Measurements from ENCODE around the gene USP47. TPM values are rescaled to one million over a fixed set of nuclear protein-coding genes. Genes with fewer than 3 reads are reported as not detected.
"Not testable (repeated sequence)": the region's sequence is repeated elsewhere in the genome, so short reads cannot be mapped to it uniquely, and the experiment has no call there.

Gene USP47
- total RNA-seq, 1 donor from 2014 or later: 54.0 TPM

DNA sequence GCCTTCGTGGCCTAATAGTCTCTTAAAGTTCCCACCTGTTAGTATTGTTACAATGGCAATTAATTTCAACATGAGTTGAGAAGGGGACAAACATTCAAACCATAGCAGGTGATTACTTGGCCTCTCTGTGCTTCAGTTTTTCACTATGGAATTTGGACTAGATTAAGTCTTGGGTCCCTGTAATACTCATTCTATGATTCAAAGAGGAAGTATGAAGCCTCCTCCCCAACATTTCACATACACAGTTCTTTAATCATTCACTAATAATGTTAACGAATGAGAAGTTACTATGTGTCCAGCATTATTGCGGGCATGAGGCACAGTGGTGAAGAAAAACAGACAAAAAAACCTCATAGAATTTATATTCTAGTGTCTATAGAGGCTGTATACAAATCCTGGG lies 19.9 kb upstream of the USP47 start:
- Histone ChIP-seq H3K27me3 (ENCODE audit: control insufficient read depth, insufficient read depth, low read length) (peaks cover 1% of the 10 kb centered on the region), H3K36me3 (ENCODE audit: control insufficient read depth, insufficient read depth, low read length) (no peaks in the 10 kb centered on the region), H3K4me3 (ENCODE audit: low read depth, low read length) (no peak overlapping the region)
- no peak for DNase-seq (ENCODE audit: low read depth)
- no peak for FAIRE-seq
- TF ChIP-seq, protein P1, sequence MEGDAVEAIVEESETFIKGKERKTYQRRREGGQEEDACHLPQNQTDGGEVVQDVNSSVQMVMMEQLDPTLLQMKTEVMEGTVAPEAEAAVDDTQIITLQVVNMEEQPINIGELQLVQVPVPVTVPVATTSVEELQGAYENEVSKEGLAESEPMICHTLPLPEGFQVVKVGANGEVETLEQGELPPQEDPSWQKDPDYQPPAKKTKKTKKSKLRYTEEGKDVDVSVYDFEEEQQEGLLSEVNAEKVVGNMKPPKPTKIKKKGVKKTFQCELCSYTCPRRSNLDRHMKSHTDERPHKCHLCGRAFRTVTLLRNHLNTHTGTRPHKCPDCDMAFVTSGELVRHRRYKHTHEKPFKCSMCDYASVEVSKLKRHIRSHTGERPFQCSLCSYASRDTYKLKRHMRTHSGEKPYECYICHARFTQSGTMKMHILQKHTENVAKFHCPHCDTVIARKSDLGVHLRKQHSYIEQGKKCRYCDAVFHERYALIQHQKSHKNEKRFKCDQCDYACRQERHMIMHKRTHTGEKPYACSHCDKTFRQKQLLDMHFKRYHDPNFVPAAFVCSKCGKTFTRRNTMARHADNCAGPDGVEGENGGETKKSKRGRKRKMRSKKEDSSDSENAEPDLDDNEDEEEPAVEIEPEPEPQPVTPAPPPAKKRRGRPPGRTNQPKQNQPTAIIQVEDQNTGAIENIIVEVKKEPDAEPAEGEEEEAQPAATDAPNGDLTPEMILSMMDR (IDR thresholded peaks at IDR 0.05; ENCODE audit: insufficient read depth, low read length, severe bottlenecking): no peak

DNA sequence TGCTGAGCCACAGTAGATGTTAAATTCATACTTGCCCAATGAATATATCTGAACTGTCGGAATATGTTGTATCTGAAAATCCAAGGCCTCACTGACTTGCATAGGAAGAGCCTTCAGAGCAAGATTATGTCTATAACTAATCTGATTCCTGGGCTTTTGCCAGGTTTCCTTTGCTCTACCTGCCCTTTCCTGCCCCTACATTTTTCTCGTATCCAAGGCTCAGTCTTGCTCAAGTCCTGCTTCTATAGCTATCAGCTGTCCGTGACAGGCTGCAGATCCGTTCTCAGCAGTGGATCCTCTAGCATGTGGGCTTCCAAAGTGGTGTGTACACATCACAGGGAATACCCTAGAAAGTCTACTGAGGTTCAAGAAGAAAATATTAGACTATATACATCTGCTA lies 18.8 kb upstream of the USP47 start:
- peaks cover 1% of the 10 kb centered on the region for H3K27me3 ChIP-seq (ENCODE audit: control insufficient read depth, insufficient read depth, low read length)
- DNase-seq (ENCODE audit: low read depth): peak; percentile 61
- no peaks in the 10 kb centered on the region for H3K36me3 ChIP-seq (ENCODE audit: control insufficient read depth, insufficient read depth, low read length)
- H3K4me3 ChIP-seq (ENCODE audit: low read depth, low read length): no peak overlapping the region
- FAIRE-seq: no peak
- TF ChIP-seq, protein P1 (IDR thresholded peaks at IDR 0.05; ENCODE audit: insufficient read depth, low read length, severe bottlenecking): no peak

DNA sequence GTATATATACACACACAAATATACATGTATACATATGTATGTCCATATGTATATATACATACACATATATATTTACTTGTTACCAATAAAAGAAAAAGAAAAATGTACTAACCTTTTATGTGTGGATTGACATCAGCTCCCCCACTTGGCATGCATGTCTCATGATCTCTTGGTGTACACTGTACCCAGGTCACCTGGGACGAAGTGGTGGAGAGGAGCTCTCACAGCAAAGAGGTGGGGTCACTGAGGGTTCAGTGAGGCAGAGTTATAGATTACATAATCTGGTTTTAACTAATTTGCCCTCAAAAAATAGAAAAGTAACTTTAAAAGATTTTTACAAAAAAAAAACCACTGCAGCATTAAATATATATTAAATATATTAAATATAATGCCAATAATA lies 15.5 kb upstream of the USP47 start:
- no peak for DNase-seq (ENCODE audit: low read depth)
- Histone ChIP-seq H3K4me3 (ENCODE audit: low read depth, low read length) (no peak overlapping the region), H3K27me3 (ENCODE audit: control insufficient read depth, insufficient read depth, low read length) (no peaks in the 10 kb centered on the region), H3K36me3 (ENCODE audit: control insufficient read depth, insufficient read depth, low read length) (no peaks in the 10 kb centered on the region)
- FAIRE-seq: no peak
- TF ChIP-seq, protein P1 (IDR thresholded peaks at IDR 0.05; ENCODE audit: insufficient read depth, low read length, severe bottlenecking): no peak

DNA sequence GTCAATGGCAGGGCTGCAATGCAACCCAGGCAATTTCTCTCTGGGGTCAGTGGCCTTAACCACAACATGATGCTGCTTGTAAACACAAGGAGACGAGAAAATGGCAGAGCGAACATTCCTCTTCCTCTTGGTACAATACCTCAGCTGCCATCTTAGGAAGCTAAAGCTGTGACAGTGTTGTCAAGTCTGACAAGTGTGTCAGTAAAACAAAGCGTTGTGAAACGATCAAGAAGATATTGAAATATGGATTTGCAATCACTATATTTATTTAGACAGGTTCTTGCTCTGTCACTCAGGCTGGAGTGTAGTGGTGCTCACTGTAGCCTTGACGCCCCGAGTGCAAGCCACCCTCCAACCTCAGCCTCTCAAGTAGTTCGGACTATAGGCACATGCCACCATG lies 14.5 kb upstream of the USP47 start:
- H3K4me3 ChIP-seq (ENCODE audit: low read depth, low read length): no peak overlapping the region
- no peaks in the 10 kb centered on the region for H3K27me3 ChIP-seq (ENCODE audit: control insufficient read depth, insufficient read depth, low read length)
- TF ChIP-seq, protein P1 (IDR thresholded peaks at IDR 0.05; ENCODE audit: insufficient read depth, low read length, severe bottlenecking): no peak
- DNase-seq (ENCODE audit: low read depth): no peak
- FAIRE-seq: no peak
- H3K36me3 ChIP-seq (ENCODE audit: control insufficient read depth, insufficient read depth, low read length): no peaks in the 10 kb centered on the region

DNA sequence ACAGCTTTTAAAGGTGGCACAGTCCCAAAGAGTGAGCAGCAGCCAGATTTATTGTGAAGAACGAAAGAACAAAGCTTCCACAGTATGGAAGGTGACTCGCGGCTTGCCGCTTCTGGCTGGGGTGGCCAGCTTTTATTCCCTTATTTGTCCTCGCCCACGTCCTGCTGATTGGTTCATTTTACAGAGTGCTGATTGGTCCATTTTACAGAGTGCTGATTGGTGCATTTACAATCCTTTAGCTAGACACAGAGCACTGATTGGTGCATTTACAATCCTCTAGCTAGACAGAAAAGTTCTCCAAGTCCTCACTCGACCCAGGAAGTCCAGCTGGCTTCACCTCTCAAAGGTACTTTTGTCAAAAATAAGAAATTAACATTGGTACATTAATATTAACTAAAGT lies 10.4 kb upstream of the USP47 start:
- H3K36me3 ChIP-seq (ENCODE audit: control insufficient read depth, insufficient read depth, low read length); H3K4me3 ChIP-seq (ENCODE audit: low read depth, low read length); H3K27me3 ChIP-seq (ENCODE audit: control insufficient read depth, insufficient read depth, low read length); FAIRE-seq; DNase-seq (ENCODE audit: low read depth): not testable (repeated sequence)

DNA sequence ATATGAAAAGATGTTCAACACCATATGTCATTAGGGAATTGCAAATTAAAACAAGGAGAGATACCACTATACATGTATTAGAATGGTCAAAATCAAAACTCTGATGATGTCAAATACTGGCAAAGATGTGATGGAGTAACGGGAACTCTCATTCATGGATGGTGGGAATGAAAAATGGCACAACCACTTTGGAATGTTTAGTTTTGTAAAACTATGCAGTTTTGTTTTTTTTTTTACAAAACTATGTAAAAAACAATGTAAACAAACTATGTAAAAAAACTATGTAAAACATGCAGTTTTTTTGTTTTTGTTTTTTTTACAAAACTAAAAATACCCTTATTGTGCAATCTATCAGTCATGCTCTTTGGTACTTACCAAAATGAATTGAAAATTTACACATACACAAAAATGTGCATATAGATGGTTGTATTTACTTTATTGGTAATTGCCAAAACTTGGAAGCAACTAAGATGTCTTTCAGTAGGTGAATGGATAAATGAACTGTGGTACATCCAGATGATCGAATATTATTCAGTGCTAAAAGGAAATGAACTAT lies 5.0 kb upstream of the USP47 start:
- no peaks in the 10 kb centered on the region for H3K27me3 ChIP-seq (ENCODE audit: control insufficient read depth, insufficient read depth, low read length)
- no peaks in the 10 kb centered on the region for H3K36me3 ChIP-seq (ENCODE audit: control insufficient read depth, insufficient read depth, low read length)
- DNase-seq (ENCODE audit: low read depth): no peak
- no peak for FAIRE-seq
- no peak overlapping the region for H3K4me3 ChIP-seq (ENCODE audit: low read depth, low read length)
- TF ChIP-seq, protein P1 (IDR thresholded peaks at IDR 0.05; ENCODE audit: insufficient read depth, low read length, severe bottlenecking): no peak

Data from bronchial epithelial cell (primary cell).